WERI-Rb-1 (cell line): ENCODE results near the gene ASB1.

Experiments
- DNase-seq: peaks from one replicate; pipeline ENCODE4 v3.0.0-alpha.2; 2020
- H3K27ac ChIP-seq: fragments of 250-450 bp; sonication (Bioruptor Pico); 2 replicates; pipeline ENCODE4 v1.5.1; 2020; ENCODE audit warnings: mild to moderate bottlenecking, moderate library complexity
- H3K27me3 ChIP-seq: fragments of 250-450 bp; sonication (Bioruptor Pico); 2 replicates; pipeline ENCODE4 v1.5.1; 2021; ENCODE audit warnings: mild to moderate bottlenecking, low read depth, moderate library complexity; ENCODE audit not compliant: insufficient read depth, severe bottlenecking
- H3K36me3 ChIP-seq: fragments of 250-450 bp; sonication (Bioruptor Pico); 2 replicates; pipeline ENCODE4 v1.5.1; 2020; ENCODE audit warnings: mild to moderate bottlenecking, moderate library complexity
- H3K4me3 ChIP-seq: 2 replicates; pipeline ENCODE4 v1.5.1; 2011; ENCODE audit warnings: low read depth, mild to moderate bottlenecking, control low read depth, low read length
- H3K9me3 ChIP-seq: fragments of 250-450 bp; sonication (Bioruptor Pico); 2 replicates; pipeline ENCODE4 v1.5.1; 2021; ENCODE audit warnings: mild to moderate bottlenecking, moderate library complexity; ENCODE audit not compliant: severe bottlenecking
- CTCF ChIP-seq: IDR thresholded peaks from 2 replicates; pipeline ENCODE4 v1.5.1; 2011; ENCODE audit warnings: low read depth, mild to moderate bottlenecking, control low read depth, inconsistent platforms, low read length

The ASB1 gene

GRCh38 chr2:238381341-238382115 lies 45.2 kb upstream of the ASB1 start:
- no peak for DNase-seq
- H3K27ac ChIP-seq, result no peak overlapping the region
- no peaks in the 10 kb centered on the region for H3K9me3 ChIP-seq
- no peaks in the 10 kb centered on the region; the same call in 1 of the 2 replicates for H3K36me3 ChIP-seq
- no peak overlapping the region for H3K4me3 ChIP-seq
- no peaks in the 10 kb centered on the region for H3K27me3 ChIP-seq
- no peak for TF ChIP-seq CTCF

GRCh38 chr2:238382381-238382781 lies 44.3 kb upstream of the ASB1 start:
- Histone ChIP-seq H3K27me3 (no peaks in the 10 kb centered on the region), H3K4me3 (no peak overlapping the region), H3K9me3 (no peaks in the 10 kb centered on the region), H3K27ac (no peak overlapping the region), H3K36me3 (no peaks in the 10 kb centered on the region; the same call in 1 of the 2 replicates)
- no peak for DNase-seq
- no peak for TF ChIP-seq CTCF

GRCh38 chr2:238383135-238383534 lies 43.6 kb upstream of the ASB1 start:
- DNase-seq, result no peak

GRCh38 chr2:238383743-238384380 lies 42.9 kb upstream of the ASB1 start:
- Histone ChIP-seq H3K27ac (no peak overlapping the region), H3K36me3 (no peaks in the 10 kb centered on the region; the same call in 1 of the 2 replicates), H3K27me3 (no peaks in the 10 kb centered on the region), H3K4me3 (no peak overlapping the region), H3K9me3 (no peaks in the 10 kb centered on the region)
- no peak for TF ChIP-seq CTCF
- DNase-seq, result no peak

More at GRCh38 chr2:238383135-238383534, 43.6 kb upstream of the ASB1 start:
- Histone ChIP-seq H3K4me3 (no peak overlapping the region), H3K9me3 (no peaks in the 10 kb centered on the region), H3K27ac (no peak overlapping the region), H3K27me3 (no peaks in the 10 kb centered on the region), H3K36me3 (no peaks in the 10 kb centered on the region; the same call in 1 of the 2 replicates)
- TF ChIP-seq CTCF, result no peak

GRCh38 chr2:238387332-238387731 lies 39.4 kb upstream of the ASB1 start:
- Histone ChIP-seq H3K4me3 (no peak overlapping the region), H3K36me3 (no peaks in the 10 kb centered on the region; the same call in 1 of the 2 replicates), H3K27me3 (no peaks in the 10 kb centered on the region), H3K27ac (no peak overlapping the region), H3K9me3 (no peaks in the 10 kb centered on the region)
- no peak for TF ChIP-seq CTCF
- DNase-seq, result no peak
